CD4-positive, alpha-beta T cell treated with Interleukin-21 for 1 hour (primary cell): ENCODE results near the gene LMX1A.

Experiments used
- DNase-seq: peaks from one replicate; pipeline ENCODE4 v3.0.0-alpha.2; 2020

Gene LMX1A

GRCh38 chr1:165365341-165365740, 8.8 kb upstream of the LMX1A start:
- no peak for DNase-seq

GRCh38 chr1:165364568-165365133, 8.1 kb upstream of the LMX1A start:
- DNase-seq: no peak

GRCh38 chr1:165356876-165357275, 361 bp upstream of the LMX1A start:
- DNase-seq: no peak

GRCh38 chr1:165355139-165355976, 1.2 kb downstream of the LMX1A start:
- no peak for DNase-seq

GRCh38 chr1:165354739-165355138, 1.8 kb downstream of the LMX1A start:
- DNase-seq: no peak

- no peak for DNase-seq
Measured at GRCh38 chr1:165353731-165354671, 2.5 kb downstream of the LMX1A start.

GRCh38 chr1:165352442-165353293, 3.8 kb downstream of the LMX1A start:
- DNase-seq: no peak

GRCh38 chr1:165351863-165352441, 4.6 kb downstream of the LMX1A start:
- DNase-seq: no peak

GRCh38 chr1:165350840-165351239, 5.7 kb downstream of the LMX1A start:
- no peak for DNase-seq

- no peak for DNase-seq
Measured at GRCh38 chr1:165345502-165345901, 11.0 kb downstream of the LMX1A start.

- DNase-seq: no peak
Measured at GRCh38 chr1:165344736-165345135, 11.8 kb downstream of the LMX1A start.

- DNase-seq: no peak
Measured at GRCh38 chr1:165344198-165344597, 12.3 kb downstream of the LMX1A start.

GRCh38 chr1:165342587-165342986, 13.9 kb downstream of the LMX1A start:
- no peak for DNase-seq

- DNase-seq: no peak
Measured at GRCh38 chr1:165342168-165342567, 14.3 kb downstream of the LMX1A start.

GRCh38 chr1:165339164-165339563, 17.4 kb downstream of the LMX1A start:
- no peak for DNase-seq

- DNase-seq: no peak
Measured at GRCh38 chr1:165330483-165330882, 26.0 kb downstream of the LMX1A start.

- no peak for DNase-seq
Measured at GRCh38 chr1:165329104-165329503, 27.4 kb downstream of the LMX1A start.

GRCh38 chr1:165328136-165328535, 28.4 kb downstream of the LMX1A start:
- no peak for DNase-seq

GRCh38 chr1:165327538-165327937, 29.0 kb downstream of the LMX1A start:
- no peak for DNase-seq

- DNase-seq: no peak
Measured at GRCh38 chr1:165325460-165326203, 30.9 kb downstream of the LMX1A start.

GRCh38 chr1:165324050-165324449, 32.5 kb downstream of the LMX1A start:
- DNase-seq: no peak
